CD14-positive monocyte (primary cell): ENCODE results near the gene RASL11B. TPM values are rescaled to one million over a fixed set of nuclear protein-coding genes. Genes with fewer than 3 reads are reported as not detected.

ENCODE experiments used
- DNase-seq, 3 donors: peaks; one replicate each; pipeline ENCODE4 v3.0.0-alpha.2; 2011 to 2022
- H2AFZ ChIP-seq: 2 replicates; pipeline ENCODE4 v1.6.0; 2012; ENCODE audit warnings: mild to moderate bottlenecking, low read depth, low read length, inconsistent platforms; ENCODE audit not compliant: insufficient read depth, poor library complexity, severe bottlenecking
- H3K27ac ChIP-seq, 2 donors: 1 replicate in 1 of 2; 2 replicates in 1 of 2; pipeline ENCODE4 v1.5.1; 2012 to 2013; ENCODE audit warnings: low read length in 2 of 2, control low read depth in 1 of 2, inconsistent platforms in 1 of 2, low read depth in 1 of 2, mild to moderate bottlenecking in 1 of 2
- H3K27me3 ChIP-seq, 2 donors: one replicate each; pipeline versions ENCODE4 v1.6.0 to v1.6.1; 2011 to 2013; ENCODE audit warnings: low read length in 2 of 2; ENCODE audit not compliant: control insufficient read depth in 2 of 2, insufficient read depth in 2 of 2
- H3K36me3 ChIP-seq, 2 donors: replicated peaks in 1 of 2; 1 replicate in 1 of 2; 2 replicates in 1 of 2; pipeline versions ENCODE4 v1.5.1 to v1.6.1; 2012 to 2013; ENCODE audit warnings: low read length in 2 of 2, control low read depth in 1 of 2, inconsistent platforms in 1 of 2, mild to moderate bottlenecking in 1 of 2; ENCODE audit not compliant: insufficient read depth in 2 of 2, control insufficient read depth in 1 of 2
- H3K4me1 ChIP-seq, 2 donors: 1 replicate in 1 of 2; 2 replicates in 1 of 2; pipeline versions ENCODE4 v1.5.1 to v1.6.1; 2012 to 2013; ENCODE audit warnings: low read length in 2 of 2, control low read depth in 1 of 2, inconsistent platforms in 1 of 2, mild to moderate bottlenecking in 1 of 2, moderate library complexity in 1 of 2; ENCODE audit not compliant: insufficient read depth in 2 of 2, control insufficient read depth in 1 of 2
- H3K4me2 ChIP-seq: replicated peaks from 2 replicates; pipeline ENCODE3; 2012; ENCODE audit warnings: low read length, moderate library complexity, mild to moderate bottlenecking; ENCODE audit not compliant: poor library complexity, severe bottlenecking; ENCODE audit errors: extremely low read depth
- H3K4me3 ChIP-seq, 3 experiments: fragments of 200-600 bp in 1 of 3; sonication (generic) in 1 of 3; replicated peaks in 1 of 3; 1 replicate in 2 of 3; 2 replicates in 1 of 3; pipeline ENCODE4 v1.5.1; 2011 to 2013; ENCODE audit warnings: low read length in 3 of 3, mild to moderate bottlenecking in 3 of 3, control low read depth in 2 of 3, low read depth in 2 of 3, inconsistent platforms in 1 of 3, moderate library complexity in 1 of 3
- H3K79me2 ChIP-seq: 2 replicates; pipeline ENCODE4 v1.6.0; 2012; ENCODE audit warnings: mild to moderate bottlenecking, control low read depth, inconsistent platforms, low read length, moderate library complexity; ENCODE audit not compliant: insufficient read depth
- H3K9ac ChIP-seq: 2 replicates; pipeline ENCODE4 v1.6.0; 2017; ENCODE audit warnings: low read length, mild to moderate bottlenecking; ENCODE audit not compliant: insufficient read depth, poor library complexity, severe bottlenecking
- H3K9me3 ChIP-seq, 2 donors: replicated peaks in 1 of 2; 1 replicate in 1 of 2; 2 replicates in 1 of 2; pipeline versions ENCODE4 v1.5.1 to v1.6.1; 2012 to 2013; ENCODE audit warnings: low read length in 2 of 2, control low read depth in 1 of 2; ENCODE audit not compliant: control insufficient read depth in 1 of 2, insufficient read depth in 1 of 2
- H4K20me1 ChIP-seq: 2 replicates; pipeline ENCODE4 v1.6.0; 2012; ENCODE audit warnings: mild to moderate bottlenecking, low read length, control low read depth, moderate library complexity; ENCODE audit not compliant: insufficient read depth
- H3K27ac Mint-ChIP-seq, 7 donors: one replicate each; pipeline ENCODE4 v1.8.0; 2020; ENCODE audit warnings: mild to moderate bottlenecking in 7 of 7, mixed read lengths in 7 of 7, moderate library complexity in 6 of 7, inconsistent platforms in 2 of 7
- H3K27me3 Mint-ChIP-seq, 3 donors: one replicate each; pipeline ENCODE4 v1.8.0; 2021 to 2022; ENCODE audit warnings: low read depth in 3 of 3, mild to moderate bottlenecking in 3 of 3, mixed read lengths in 3 of 3, moderate library complexity in 3 of 3, inconsistent platforms in 1 of 3
- H3K36me3 Mint-ChIP-seq, 2 donors: one replicate each; pipeline ENCODE4 v1.8.0; 2020; ENCODE audit warnings: mixed read lengths in 2 of 2, inconsistent platforms in 1 of 2, mild to moderate bottlenecking in 1 of 2
- H3K4me1 Mint-ChIP-seq: one replicate; pipeline ENCODE4 v1.8.0; 2020; ENCODE audit warnings: mild to moderate bottlenecking, mixed read lengths
- H3K4me3 Mint-ChIP-seq, 2 donors: one replicate each; pipeline ENCODE4 v1.8.0; 2020; ENCODE audit warnings: mild to moderate bottlenecking in 2 of 2, mixed read lengths in 2 of 2, moderate library complexity in 1 of 2
- H3K9me3 Mint-ChIP-seq, 7 donors: one replicate each; pipeline ENCODE4 v1.8.0; 2020 to 2022; ENCODE audit warnings: mixed read lengths in 7 of 7, mild to moderate bottlenecking in 6 of 7, moderate library complexity in 6 of 7, inconsistent platforms in 2 of 7
- WGBS: methylation state at CpG from one replicate; pipeline ENCODE4 v1.1.5; 2013; ENCODE audit warnings: missing lambda C conversion rate; ENCODE audit not compliant: insufficient coverage; 5-methylcytosine and 5-hydroxymethylcytosine counted together
- intact Hi-C, 2 donors: fragments of 100-400 bp; cut with micrococcal nuclease; formaldehyde crosslinking; loops; one replicate each; pipeline versions ENCODE4 v1.15.0 to v1.15.1; 2023
- polyA plus RNA-seq, 3 donors: library from polyadenylated mRNA; depleted of rRNA in 1 of 3; unstranded in 2 of 3; stranded (reverse) in 1 of 3; fragments of 300-500 nt in 2 of 3; fragments of >200 nt in 1 of 3; fragmentation: Illumina TruSeq in 2 of 3; gene quantifications; 1 replicate in 2 of 3; 2 replicates in 1 of 3; pipeline ENCODE4 v1.2.3, GENCODE V29; 2012 to 2021
- TF ChIP-seq, protein P1 (sequence below): fragments of 200-600 bp; IDR thresholded peaks from one replicate; pipeline ENCODE4 v1.8.0; 2022; ENCODE audit warnings: antibody characterized with exemption, mild to moderate bottlenecking

RASL11B gene
- polyA plus RNA-seq, 3 donors, result not detected

GRCh38 chr4:52837716-52838558 lies 24.2 kb upstream of the RASL11B start:
- no peak overlapping the region for H3K27ac ChIP-seq
- H3K27ac Mint-ChIP-seq, result no peak overlapping the region
- H3K4me2 ChIP-seq, result no peak overlapping the region
- no peaks in the 10 kb centered on the region for H4K20me1 ChIP-seq
- H3K9me3 Mint-ChIP-seq, result peaks cover 0 to 2% (median 0%) of the 10 kb centered on the region in 7 donors
- no peak overlapping the region for H2AFZ ChIP-seq
- no peak overlapping the region for H3K9ac ChIP-seq
- no peak overlapping the region for H3K4me3 ChIP-seq
- intact Hi-C loops, result no loop called here
- peaks cover 2% of the 10 kb centered on the region for H3K4me1 Mint-ChIP-seq
- TF ChIP-seq, protein P1, sequence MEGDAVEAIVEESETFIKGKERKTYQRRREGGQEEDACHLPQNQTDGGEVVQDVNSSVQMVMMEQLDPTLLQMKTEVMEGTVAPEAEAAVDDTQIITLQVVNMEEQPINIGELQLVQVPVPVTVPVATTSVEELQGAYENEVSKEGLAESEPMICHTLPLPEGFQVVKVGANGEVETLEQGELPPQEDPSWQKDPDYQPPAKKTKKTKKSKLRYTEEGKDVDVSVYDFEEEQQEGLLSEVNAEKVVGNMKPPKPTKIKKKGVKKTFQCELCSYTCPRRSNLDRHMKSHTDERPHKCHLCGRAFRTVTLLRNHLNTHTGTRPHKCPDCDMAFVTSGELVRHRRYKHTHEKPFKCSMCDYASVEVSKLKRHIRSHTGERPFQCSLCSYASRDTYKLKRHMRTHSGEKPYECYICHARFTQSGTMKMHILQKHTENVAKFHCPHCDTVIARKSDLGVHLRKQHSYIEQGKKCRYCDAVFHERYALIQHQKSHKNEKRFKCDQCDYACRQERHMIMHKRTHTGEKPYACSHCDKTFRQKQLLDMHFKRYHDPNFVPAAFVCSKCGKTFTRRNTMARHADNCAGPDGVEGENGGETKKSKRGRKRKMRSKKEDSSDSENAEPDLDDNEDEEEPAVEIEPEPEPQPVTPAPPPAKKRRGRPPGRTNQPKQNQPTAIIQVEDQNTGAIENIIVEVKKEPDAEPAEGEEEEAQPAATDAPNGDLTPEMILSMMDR, result no peak
- WGBS, result 56% methylated on average over 3 of the region's 7 CpGs
- no peaks in the 10 kb centered on the region for H3K36me3 Mint-ChIP-seq
- H3K9me3 ChIP-seq, result no peaks in the 10 kb centered on the region
- no peak for DNase-seq
- no peaks in the 10 kb centered on the region for H3K79me2 ChIP-seq
- H3K4me3 Mint-ChIP-seq, result no peak overlapping the region
- H3K36me3 ChIP-seq, result no peaks in the 10 kb centered on the region
- H3K27me3 ChIP-seq, result no peaks in the 10 kb centered on the region
- peaks cover 0 to 2% of the 10 kb centered on the region in 2 donors for H3K4me1 ChIP-seq
- H3K27me3 Mint-ChIP-seq, result peaks cover 0 to 2% (median 2%) of the 10 kb centered on the region in 3 donors

GRCh38 chr4:52838729-52839586 lies 23.2 kb upstream of the RASL11B start:
- 75% methylated on average over 7 of the region's 10 CpGs for WGBS

More at GRCh38 chr4:52838729-52839586, 23.2 kb upstream of the RASL11B start:
- Histone ChIP-seq H3K27me3 (no peaks in the 10 kb centered on the region), H3K4me3 (no peak overlapping the region), H3K9ac (no peak overlapping the region), H3K9me3 (no peaks in the 10 kb centered on the region), H3K36me3 (no peaks in the 10 kb centered on the region), H3K4me2 (no peak overlapping the region), H2AFZ (no peak overlapping the region), H3K27ac (no peak overlapping the region), H3K4me1 (peaks cover 9 to 12% of the 10 kb centered on the region in 2 donors), H4K20me1 (no peaks in the 10 kb centered on the region), H3K79me2 (no peaks in the 10 kb centered on the region)
- Mint-ChIP-seq H3K9me3 (peaks cover 0 to 3% (median 0%) of the 10 kb centered on the region in 7 donors), H3K27ac (no peak overlapping the region), H3K4me1 (peaks cover 12% of the 10 kb centered on the region), H3K27me3 (peaks cover 0 to 3% (median 2%) of the 10 kb centered on the region in 3 donors), H3K36me3 (no peaks in the 10 kb centered on the region), H3K4me3 (no peak overlapping the region)
- intact Hi-C loops, result no loop called here
- TF ChIP-seq, protein P1, result no peak
- no peak for DNase-seq
